ENCODE data around the gene JAML.

JAML gene

GRCh38 chr11:118216621-118217481 is 8.0 kb downstream of the JAML start:
- TF ChIP-seq GATA2 (IDR thresholded peaks at IDR 0.05; ENCODE audit: low read depth, low read length) (no peak), GATA3 (IDR thresholded peaks at IDR 0.05; ENCODE audit: low read depth, low read length) (no peak)

GRCh38 chr11:118215765-118216164 is 9.0 kb downstream of the JAML start:
- TF ChIP-seq GATA3 (IDR thresholded peaks at IDR 0.05; ENCODE audit: low read depth, low read length) (no peak), GATA2 (IDR thresholded peaks at IDR 0.05; ENCODE audit: low read depth, low read length) (no peak)

GRCh38 chr11:118215262-118215661 is 9.5 kb downstream of the JAML start:
- no peak for TF ChIP-seq GATA3 (IDR thresholded peaks at IDR 0.05; ENCODE audit: low read depth, low read length)
- TF ChIP-seq GATA2 (IDR thresholded peaks at IDR 0.05; ENCODE audit: low read depth, low read length), result no peak

- no peak for TF ChIP-seq GATA3 (IDR thresholded peaks at IDR 0.05; ENCODE audit: low read depth, low read length)
- no peak for TF ChIP-seq GATA2 (IDR thresholded peaks at IDR 0.05; ENCODE audit: low read depth, low read length)
Observed at GRCh38 chr11:118214210-118214914, 10.4 kb downstream of the JAML start.

GRCh38 chr11:118213781-118214180 is 11.0 kb downstream of the JAML start:
- TF ChIP-seq GATA2 (IDR thresholded peaks at IDR 0.05; ENCODE audit: low read depth, low read length) (no peak), GATA3 (IDR thresholded peaks at IDR 0.05; ENCODE audit: low read depth, low read length) (no peak)

GRCh38 chr11:118213201-118213600 is 11.6 kb downstream of the JAML start:
- no peak for TF ChIP-seq GATA2 (IDR thresholded peaks at IDR 0.05; ENCODE audit: low read depth, low read length)
- no peak for TF ChIP-seq GATA3 (IDR thresholded peaks at IDR 0.05; ENCODE audit: low read depth, low read length)

GRCh38 chr11:118212781-118213191 is 12.0 kb downstream of the JAML start:
- TF ChIP-seq GATA3 (IDR thresholded peaks at IDR 0.05; ENCODE audit: low read depth, low read length) (no peak), GATA2 (IDR thresholded peaks at IDR 0.05; ENCODE audit: low read depth, low read length) (no peak)

- TF ChIP-seq GATA3 (IDR thresholded peaks at IDR 0.05; ENCODE audit: low read depth, low read length) (no peak), GATA2 (IDR thresholded peaks at IDR 0.05; ENCODE audit: low read depth, low read length) (no peak)
Observed at GRCh38 chr11:118212131-118212725, 12.6 kb downstream of the JAML start.

GRCh38 chr11:118211006-118211405 is 13.8 kb downstream of the JAML start:
- TF ChIP-seq GATA3 (IDR thresholded peaks at IDR 0.05; ENCODE audit: low read depth, low read length) (no peak), GATA2 (IDR thresholded peaks at IDR 0.05; ENCODE audit: low read depth, low read length) (no peak)

GRCh38 chr11:118210323-118210722 is 14.5 kb downstream of the JAML start:
- TF ChIP-seq GATA2 (IDR thresholded peaks at IDR 0.05; ENCODE audit: low read depth, low read length), result no peak
- TF ChIP-seq GATA3 (IDR thresholded peaks at IDR 0.05; ENCODE audit: low read depth, low read length), result no peak

- TF ChIP-seq GATA3 (IDR thresholded peaks at IDR 0.05; ENCODE audit: low read depth, low read length), result no peak
- TF ChIP-seq GATA2 (IDR thresholded peaks at IDR 0.05; ENCODE audit: low read depth, low read length), result no peak
Observed at GRCh38 chr11:118209033-118209432, 15.8 kb downstream of the JAML start.

- no peak for TF ChIP-seq GATA3 (IDR thresholded peaks at IDR 0.05; ENCODE audit: low read depth, low read length)
- no peak for TF ChIP-seq GATA2 (IDR thresholded peaks at IDR 0.05; ENCODE audit: low read depth, low read length)
Observed at GRCh38 chr11:118207079-118207478, 17.7 kb downstream of the JAML start.

- TF ChIP-seq GATA2 (IDR thresholded peaks at IDR 0.05; ENCODE audit: low read depth, low read length), result no peak
- no peak for TF ChIP-seq GATA3 (IDR thresholded peaks at IDR 0.05; ENCODE audit: low read depth, low read length)
Observed at GRCh38 chr11:118206391-118207031, 18.3 kb downstream of the JAML start.

Data from SH-SY5Y (cell line).